ENCODE data around the gene ZNF598. TPM values are rescaled to one million over a fixed set of nuclear protein-coding genes. Genes with fewer than 3 reads are reported as not detected.
"Not testable (repeated sequence)": the region's sequence is repeated elsewhere in the genome, so short reads cannot be mapped to it uniquely, and the experiment has no call there.

ZNF598 gene
- total RNA-seq, 1 experiment from 2014 or later = 22.9 TPM

GRCh38 chr16:1963806-1964505 is 45.7 kb downstream of the ZNF598 start:
- H3K27me3 ChIP-seq = no peaks in the 10 kb centered on the region
- peaks cover 5% of the 10 kb centered on the region for H3K4me1 ChIP-seq
- peak in 1 of 2 experiments; percentile 41 for DNase-seq
- H3K36me3 ChIP-seq = peaks cover 30% of the 10 kb centered on the region
- peak overlapping the region; percentile 92 for H3K27ac ChIP-seq
- H3K4me3 ChIP-seq = peak overlapping the region; percentile 97
- H3K9me3 ChIP-seq (replicated peaks) = no peaks in the 10 kb centered on the region

- Histone ChIP-seq H3K36me3 (peaks cover 30% of the 10 kb centered on the region), H3K4me3 (peak overlapping the region; percentile 97)
- H3K4me1 ChIP-seq; DNase-seq; H3K27ac ChIP-seq; H3K27me3 ChIP-seq; H3K9me3 ChIP-seq (replicated peaks): not testable (repeated sequence)
Observed at GRCh38 chr16:1962161-1963153, 47.2 kb downstream of the ZNF598 start.

- DNase-seq = no peak
- H3K4me3 ChIP-seq = no peak overlapping the region
- no peaks in the 10 kb centered on the region for H3K9me3 ChIP-seq (replicated peaks)
- peaks cover 30% of the 10 kb centered on the region for H3K36me3 ChIP-seq
- no peaks in the 10 kb centered on the region for H3K27me3 ChIP-seq
- no peak overlapping the region for H3K27ac ChIP-seq
- H3K4me1 ChIP-seq = peaks cover 5% of the 10 kb centered on the region
Observed at GRCh38 chr16:1961651-1962067, 48.0 kb downstream of the ZNF598 start.

DNA sequence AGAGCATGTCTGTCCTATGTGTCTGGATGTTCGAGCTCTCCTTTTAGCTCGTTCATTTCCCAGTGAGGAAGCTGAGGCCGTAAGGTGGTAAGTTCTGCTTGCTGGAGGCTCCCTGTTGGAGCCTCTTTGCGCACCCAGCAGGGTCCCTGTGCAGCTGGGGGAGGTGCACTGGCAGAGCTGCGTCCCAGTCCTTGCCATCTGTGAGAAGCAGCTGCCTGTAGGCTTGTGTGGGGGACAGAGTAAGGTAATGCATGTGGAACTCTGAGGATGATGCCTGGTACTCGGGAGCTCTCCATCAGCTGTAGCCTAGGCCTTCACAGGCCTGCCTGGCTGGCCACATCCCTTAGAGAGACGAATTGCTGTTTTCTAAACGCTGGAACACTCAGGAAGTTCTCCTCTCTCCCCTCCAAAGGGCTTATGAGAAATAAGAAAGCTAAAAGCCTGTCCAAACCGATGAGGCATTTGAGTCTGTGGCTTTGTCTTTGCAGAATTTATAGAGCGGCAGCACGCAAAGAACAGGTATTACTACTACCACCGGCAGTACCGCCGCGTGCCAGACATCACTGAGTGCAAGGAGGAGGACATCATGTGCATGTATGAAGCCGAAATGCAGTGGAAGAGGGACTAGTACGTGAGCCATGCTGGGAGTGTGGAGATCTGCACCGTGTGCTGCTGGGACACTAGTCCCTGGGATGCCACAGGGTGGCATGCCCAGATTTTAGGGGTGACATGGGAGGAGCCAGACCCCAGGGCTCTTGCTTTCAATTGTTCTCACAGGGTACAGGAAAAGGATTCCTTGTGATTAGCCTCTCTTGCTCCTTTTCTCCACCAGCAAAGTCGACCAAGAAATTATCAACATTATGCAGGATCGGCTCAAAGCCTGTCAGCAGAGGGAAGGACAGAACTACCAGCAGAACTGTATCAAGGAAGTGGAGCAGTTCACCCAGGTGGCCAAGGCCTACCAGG is 48.7 kb downstream of the ZNF598 start:
- Histone ChIP-seq H3K27me3 (no peaks in the 10 kb centered on the region), H3K9me3 (replicated peaks) (no peaks in the 10 kb centered on the region), H3K4me1 (peaks cover 5% of the 10 kb centered on the region), H3K27ac (no peak overlapping the region), H3K36me3 (peaks cover 30% of the 10 kb centered on the region), H3K4me3 (no peak overlapping the region)
- DNase-seq = peak; percentile 49 to 70

DNA sequence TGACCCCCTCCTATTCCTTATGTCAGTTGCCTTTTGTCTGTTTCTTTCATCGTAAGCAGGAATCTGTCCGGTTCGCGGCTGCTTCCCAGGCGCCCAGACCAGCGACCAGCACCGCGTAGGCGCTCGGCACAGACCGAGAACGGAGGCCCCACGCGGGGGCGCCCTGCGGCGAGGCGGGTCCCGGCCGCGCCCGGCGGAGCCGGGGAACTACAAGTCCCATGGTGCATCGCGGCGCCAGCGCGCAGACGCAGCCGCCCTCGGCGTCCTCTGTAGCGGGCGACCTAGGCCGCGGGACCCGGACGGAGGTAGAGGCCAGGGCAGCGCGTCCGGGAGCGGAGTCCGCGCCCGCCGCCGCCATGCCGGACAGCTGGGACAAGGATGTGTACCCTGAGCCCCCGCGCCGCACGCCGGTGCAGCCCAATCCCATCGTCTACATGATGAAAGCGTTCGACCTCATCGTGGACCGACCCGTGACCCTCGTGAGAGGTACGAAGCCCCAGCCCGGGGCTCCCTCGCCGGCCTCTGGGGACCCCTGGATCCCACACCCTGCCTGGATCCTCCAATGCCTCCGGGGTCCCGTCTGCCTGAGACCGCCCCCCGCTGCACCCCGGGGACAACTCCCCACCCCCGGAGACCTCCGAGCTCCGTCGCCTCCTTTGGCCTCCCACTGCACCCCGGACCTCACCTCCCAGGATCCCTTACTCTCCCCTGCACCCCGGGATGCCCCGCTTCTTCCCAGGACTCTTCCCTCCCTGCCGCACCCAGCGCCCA is 50.2 kb downstream of the ZNF598 start, which contains the start of gene NDUFB10:
TSS of gene NDUFB10 (plus strand) at position 270 of the 771 bp plus-strand sequence. CDS start at position 357, 87 bp downstream.
- DNase-seq = peak; percentile 90 to 91
- H3K4me3 ChIP-seq = peak within 1 kb of the TSS; percentile 89
- no peaks in the 10 kb centered on the region for H3K27me3 ChIP-seq
- peaks cover 29% of the 10 kb centered on the region for H3K36me3 ChIP-seq
- H3K4me1 ChIP-seq = peaks cover 12% of the 10 kb centered on the region
- no peaks in the 10 kb centered on the region for H3K9me3 ChIP-seq (replicated peaks)
- peak within 1 kb of the TSS; percentile 59 for H3K27ac ChIP-seq

- Histone ChIP-seq H3K27me3 (no peaks in the 10 kb centered on the region), H3K36me3 (peaks cover 23% of the 10 kb centered on the region), H3K27ac (no peak overlapping the region), H3K4me3 (peak overlapping the region; percentile 89), H3K4me1 (peaks cover 19% of the 10 kb centered on the region), H3K9me3 (replicated peaks) (no peaks in the 10 kb centered on the region)
- no peak for DNase-seq
Observed at GRCh38 chr16:1958715-1959268, 50.8 kb downstream of the ZNF598 start.

- H3K4me3 ChIP-seq; H3K27me3 ChIP-seq; DNase-seq; H3K9me3 ChIP-seq (replicated peaks); H3K27ac ChIP-seq: not testable (repeated sequence)
- Histone ChIP-seq H3K36me3 (peaks cover 16% of the 10 kb centered on the region), H3K4me1 (peaks cover 19% of the 10 kb centered on the region)
Observed at GRCh38 chr16:1958143-1958491, 51.5 kb downstream of the ZNF598 start.

GRCh38 chr16:1957434-1958142 is 52.0 kb downstream of the ZNF598 start:
- DNase-seq; H3K9me3 ChIP-seq (replicated peaks); H3K4me3 ChIP-seq; H3K27ac ChIP-seq; H3K27me3 ChIP-seq: not testable (repeated sequence)
- Histone ChIP-seq H3K36me3 (peaks cover 11% of the 10 kb centered on the region), H3K4me1 (peaks cover 14% of the 10 kb centered on the region)

- Histone ChIP-seq H3K27ac (no peak overlapping the region), H3K4me3 (no peak overlapping the region)
Observed at GRCh38 chr16:1953734-1954133, 55.9 kb downstream of the ZNF598 start.

DNA sequence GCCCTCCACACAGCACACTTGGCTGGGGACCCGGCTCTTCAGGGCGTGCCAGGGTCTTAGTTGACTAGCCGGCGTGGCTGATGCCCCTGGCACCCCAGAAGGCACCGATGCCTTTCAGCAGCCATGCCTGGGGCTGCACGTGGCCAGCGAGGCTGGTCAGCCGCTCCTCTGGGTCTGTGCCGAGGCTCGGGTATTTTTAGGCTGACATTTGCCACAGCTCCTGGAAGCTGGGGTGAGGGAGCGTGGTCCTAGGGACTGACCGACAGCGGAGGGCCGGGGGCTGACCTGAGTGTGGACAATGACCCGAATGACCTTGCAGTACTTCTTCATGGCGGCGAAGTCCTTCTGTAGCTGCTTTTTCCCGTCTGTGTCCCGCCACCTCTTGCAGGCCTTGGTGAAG is 59.1 kb downstream of the ZNF598 start:
- no peaks in the 10 kb centered on the region for H3K27me3 ChIP-seq
- H3K4me3 ChIP-seq = no peak overlapping the region
- no peaks in the 10 kb centered on the region for H3K9me3 ChIP-seq (replicated peaks)
- no peaks in the 10 kb centered on the region for H3K36me3 ChIP-seq
- DNase-seq = no peak
- peaks cover 14% of the 10 kb centered on the region for H3K4me1 ChIP-seq
- no peak overlapping the region for H3K27ac ChIP-seq

More at GRCh38 chr16:1953734-1954133, 55.9 kb downstream of the ZNF598 start:
- no peaks in the 10 kb centered on the region for H3K9me3 ChIP-seq (replicated peaks)
- no peaks in the 10 kb centered on the region for H3K27me3 ChIP-seq
- peaks cover 14% of the 10 kb centered on the region for H3K4me1 ChIP-seq
- no peak for DNase-seq
- no peaks in the 10 kb centered on the region for H3K36me3 ChIP-seq

GRCh38 chr16:1950047-1950446 is 59.6 kb downstream of the ZNF598 start:
- Histone ChIP-seq H3K27ac (no peak overlapping the region), H3K9me3 (replicated peaks) (no peaks in the 10 kb centered on the region), H3K4me3 (no peak overlapping the region)

GRCh38 chr16:1949507-1949906 is 60.1 kb downstream of the ZNF598 start:
- Histone ChIP-seq H3K9me3 (replicated peaks) (no peaks in the 10 kb centered on the region), H3K4me3 (no peak overlapping the region), H3K27me3 (no peaks in the 10 kb centered on the region), H3K36me3 (no peaks in the 10 kb centered on the region), H3K27ac (no peak overlapping the region), H3K4me1 (peaks cover 8% of the 10 kb centered on the region)
- no peak for DNase-seq

More at GRCh38 chr16:1950047-1950446, 59.6 kb downstream of the ZNF598 start:
- no peaks in the 10 kb centered on the region for H3K36me3 ChIP-seq
- no peak for DNase-seq
- H3K4me1 ChIP-seq = peaks cover 13% of the 10 kb centered on the region
- H3K27me3 ChIP-seq = no peaks in the 10 kb centered on the region

All from SJCRH30 (cell line).